Immature natural killer cell (primary cell): ENCODE results near the gene MRRF. TPM values are rescaled to one million over a fixed set of nuclear protein-coding genes. Genes with fewer than 3 reads are reported as not detected.

Experiments used
- DNase-seq, 3 donors: peaks; one replicate each; pipeline ENCODE4 v3.0.0; 2022; ENCODE audit warnings: mixed read lengths in 1 of 3
- H3K27ac Mint-ChIP-seq, 6 donors: one replicate each; pipeline ENCODE4 v1.8.0; 2020; ENCODE audit warnings: mixed read lengths in 6 of 6, mild to moderate bottlenecking in 5 of 6, inconsistent platforms in 4 of 6, moderate library complexity in 3 of 6
- H3K27me3 Mint-ChIP-seq, 3 donors: one replicate each; pipeline ENCODE4 v1.8.0; 2020 to 2021; ENCODE audit warnings: low read depth in 3 of 3, mild to moderate bottlenecking in 3 of 3, mixed read lengths in 3 of 3, moderate library complexity in 3 of 3, inconsistent platforms in 1 of 3
- H3K36me3 Mint-ChIP-seq, 3 donors: one replicate each; pipeline ENCODE4 v1.8.0; 2020; ENCODE audit warnings: mixed read lengths in 3 of 3, inconsistent platforms in 2 of 3, mild to moderate bottlenecking in 2 of 3
- H3K4me1 Mint-ChIP-seq, 2 donors: one replicate each; pipeline ENCODE4 v1.8.0; 2020; ENCODE audit warnings: inconsistent platforms in 2 of 2, mild to moderate bottlenecking in 2 of 2, mixed read lengths in 2 of 2, moderate library complexity in 1 of 2
- H3K4me3 Mint-ChIP-seq, 5 donors: one replicate each; pipeline ENCODE4 v1.8.0; 2020; ENCODE audit warnings: mild to moderate bottlenecking in 5 of 5, mixed read lengths in 5 of 5, inconsistent platforms in 3 of 5, moderate library complexity in 3 of 5
- H3K9me3 Mint-ChIP-seq, 6 donors: one replicate each; pipeline ENCODE4 v1.8.0; 2020; ENCODE audit warnings: mild to moderate bottlenecking in 6 of 6, mixed read lengths in 6 of 6, inconsistent platforms in 4 of 6, moderate library complexity in 3 of 6
- polyA plus RNA-seq, 3 donors: library from polyadenylated mRNA; unstranded; fragments of 300-500 nt; fragmentation: Illumina TruSeq; gene quantifications; one replicate each; pipeline ENCODE4 v1.2.3, GENCODE V29; 2021

MRRF gene
- polyA plus RNA-seq, 3 donors from 2014 or later: 11.5 to 18.4 (median 16.3) TPM

- Mint-ChIP-seq H3K4me1 (peaks cover 29 to 38% of the 10 kb centered on the region in 2 donors), H3K27me3 (peaks cover 8 to 14% (median 14%) of the 10 kb centered on the region in 3 donors), H3K36me3 (peaks cover 5 to 8% (median 6%) of the 10 kb centered on the region in 3 donors), H3K4me3 (no peak overlapping the region), H3K9me3 (no peaks in the 10 kb centered on the region), H3K27ac (peak overlapping the region in 3 of 6 donors; percentile 9 to 71 (median 51))
- no peak for DNase-seq
Measured at GRCh38 chr9:122268041-122268814, 3.5 kb downstream of the MRRF start.

- H3K4me3 Mint-ChIP-seq: no peak overlapping the region
- peaks cover 0 to 2% (median 0%) of the 10 kb centered on the region in 3 donors for H3K27me3 Mint-ChIP-seq
- peaks cover 0 to 4% (median 1%) of the 10 kb centered on the region in 6 donors for H3K9me3 Mint-ChIP-seq
- H3K27ac Mint-ChIP-seq: peak overlapping the region in 1 of 6 donors; percentile 74
- no peak for DNase-seq
- peaks cover 24 to 36% (median 29%) of the 10 kb centered on the region in 3 donors for H3K36me3 Mint-ChIP-seq
- H3K4me1 Mint-ChIP-seq: peaks cover 1 to 6% of the 10 kb centered on the region in 2 donors
Measured at GRCh38 chr9:122274055-122274454, 9.4 kb downstream of the MRRF start.

- Mint-ChIP-seq H3K4me3 (no peak overlapping the region), H3K36me3 (peaks cover 24 to 43% (median 41%) of the 10 kb centered on the region in 3 donors), H3K4me1 (peaks cover 1 to 2% of the 10 kb centered on the region in 2 donors)
Measured at GRCh38 chr9:122276096-122276495, 11.4 kb downstream of the MRRF start.

GRCh38 chr9:122277285-122277897 is 12.7 kb downstream of the MRRF start:
- H3K27me3 Mint-ChIP-seq: peaks cover 0 to 2% (median 0%) of the 10 kb centered on the region in 3 donors
- no peak for DNase-seq
- H3K4me3 Mint-ChIP-seq: no peak overlapping the region

More at GRCh38 chr9:122276096-122276495, 11.4 kb downstream of the MRRF start:
- no peak for DNase-seq
- Mint-ChIP-seq H3K9me3 (peaks cover 0 to 4% (median 1%) of the 10 kb centered on the region in 6 donors), H3K27ac (no peak overlapping the region), H3K27me3 (peaks cover 0 to 2% (median 0%) of the 10 kb centered on the region in 3 donors)

GRCh38 chr9:122281368-122281767 is 16.7 kb downstream of the MRRF start:
- H3K4me3 Mint-ChIP-seq: no peak overlapping the region

More at GRCh38 chr9:122277285-122277897, 12.7 kb downstream of the MRRF start:
- H3K9me3 Mint-ChIP-seq: peaks cover 0 to 4% (median 1%) of the 10 kb centered on the region in 6 donors
- H3K27ac Mint-ChIP-seq: no peak overlapping the region
- peaks cover 0 to 1% of the 10 kb centered on the region in 2 donors for H3K4me1 Mint-ChIP-seq
- peaks cover 33 to 52% (median 41%) of the 10 kb centered on the region in 3 donors for H3K36me3 Mint-ChIP-seq

GRCh38 chr9:122286764-122287163 is 22.1 kb downstream of the MRRF start:
- peaks cover 14 to 33% (median 30%) of the 10 kb centered on the region in 3 donors for H3K36me3 Mint-ChIP-seq
- H3K4me1 Mint-ChIP-seq: no peaks in the 10 kb centered on the region
- H3K27ac Mint-ChIP-seq: no peak overlapping the region
- H3K9me3 Mint-ChIP-seq: no peaks in the 10 kb centered on the region
- H3K27me3 Mint-ChIP-seq: no peaks in the 10 kb centered on the region
- DNase-seq: no peak
- no peak overlapping the region for H3K4me3 Mint-ChIP-seq

More at GRCh38 chr9:122281368-122281767, 16.7 kb downstream of the MRRF start:
- Mint-ChIP-seq H3K27me3 (peaks cover 0 to 2% (median 0%) of the 10 kb centered on the region in 3 donors), H3K4me1 (no peaks in the 10 kb centered on the region), H3K9me3 (peaks cover 0 to 3% (median 1%) of the 10 kb centered on the region in 6 donors), H3K36me3 (peaks cover 30 to 38% (median 36%) of the 10 kb centered on the region in 3 donors), H3K27ac (no peak overlapping the region)
- DNase-seq: no peak

- peaks cover 0 to 2% (median 0%) of the 10 kb centered on the region in 3 donors for H3K27me3 Mint-ChIP-seq
- H3K4me3 Mint-ChIP-seq: no peak overlapping the region
- peaks cover 17 to 31% (median 28%) of the 10 kb centered on the region in 3 donors for H3K36me3 Mint-ChIP-seq
- no peaks in the 10 kb centered on the region for H3K9me3 Mint-ChIP-seq
- no peak overlapping the region for H3K27ac Mint-ChIP-seq
- H3K4me1 Mint-ChIP-seq: no peaks in the 10 kb centered on the region
- no peak for DNase-seq
Measured at GRCh38 chr9:122287214-122287720, 22.6 kb downstream of the MRRF start.

- H3K9me3 Mint-ChIP-seq: no peaks in the 10 kb centered on the region
Measured at GRCh38 chr9:122291458-122291857, 26.8 kb downstream of the MRRF start.

GRCh38 chr9:122294531-122294930 is 29.8 kb downstream of the MRRF start:
- Mint-ChIP-seq H3K9me3 (no peaks in the 10 kb centered on the region), H3K27ac (no peak overlapping the region), H3K36me3 (peaks cover 8 to 42% (median 26%) of the 10 kb centered on the region in 3 donors), H3K27me3 (peaks cover 0 to 2% (median 0%) of the 10 kb centered on the region in 3 donors), H3K4me3 (no peak overlapping the region), H3K4me1 (no peaks in the 10 kb centered on the region)
- DNase-seq: no peak

More at GRCh38 chr9:122291458-122291857, 26.8 kb downstream of the MRRF start:
- H3K4me3 Mint-ChIP-seq: no peak overlapping the region
- peaks cover 14 to 42% (median 31%) of the 10 kb centered on the region in 3 donors for H3K36me3 Mint-ChIP-seq
- peaks cover 0 to 2% (median 0%) of the 10 kb centered on the region in 3 donors for H3K27me3 Mint-ChIP-seq
- no peaks in the 10 kb centered on the region for H3K4me1 Mint-ChIP-seq
- DNase-seq: no peak
- no peak overlapping the region for H3K27ac Mint-ChIP-seq

- Mint-ChIP-seq H3K4me3 (no peak overlapping the region), H3K9me3 (no peaks in the 10 kb centered on the region), H3K4me1 (peaks cover 0 to 3% of the 10 kb centered on the region in 2 donors), H3K27ac (no peak overlapping the region), H3K27me3 (peaks cover 0 to 1% (median 0%) of the 10 kb centered on the region in 3 donors), H3K36me3 (peaks cover 8 to 41% (median 20%) of the 10 kb centered on the region in 3 donors)
- DNase-seq: no peak
Measured at GRCh38 chr9:122297512-122297911, 32.8 kb downstream of the MRRF start.

- no peak overlapping the region for H3K27ac Mint-ChIP-seq
- no peaks in the 10 kb centered on the region for H3K9me3 Mint-ChIP-seq
- H3K4me3 Mint-ChIP-seq: no peak overlapping the region
- peaks cover 0 to 3% of the 10 kb centered on the region in 2 donors for H3K4me1 Mint-ChIP-seq
- peaks cover 10 to 33% (median 12%) of the 10 kb centered on the region in 3 donors for H3K36me3 Mint-ChIP-seq
- no peak for DNase-seq
- H3K27me3 Mint-ChIP-seq: peaks cover 0 to 1% (median 0%) of the 10 kb centered on the region in 3 donors
Measured at GRCh38 chr9:122302237-122303093, 37.8 kb downstream of the MRRF start.

GRCh38 chr9:122307061-122307460 is 42.4 kb downstream of the MRRF start:
- Mint-ChIP-seq H3K9me3 (no peaks in the 10 kb centered on the region), H3K27ac (no peak overlapping the region), H3K4me3 (no peak overlapping the region), H3K36me3 (peaks cover 12 to 29% (median 18%) of the 10 kb centered on the region in 3 donors), H3K27me3 (no peaks in the 10 kb centered on the region), H3K4me1 (no peaks in the 10 kb centered on the region)
- DNase-seq: no peak

GRCh38 chr9:122307925-122308324 is 43.2 kb downstream of the MRRF start:
- Mint-ChIP-seq H3K27me3 (no peaks in the 10 kb centered on the region), H3K4me3 (no peak overlapping the region), H3K9me3 (no peaks in the 10 kb centered on the region), H3K4me1 (no peaks in the 10 kb centered on the region), H3K36me3 (peaks cover 16 to 22% (median 16%) of the 10 kb centered on the region in 3 donors), H3K27ac (no peak overlapping the region)
- DNase-seq: no peak
